ENCODE results near the gene TMEM185B.

DNA sequence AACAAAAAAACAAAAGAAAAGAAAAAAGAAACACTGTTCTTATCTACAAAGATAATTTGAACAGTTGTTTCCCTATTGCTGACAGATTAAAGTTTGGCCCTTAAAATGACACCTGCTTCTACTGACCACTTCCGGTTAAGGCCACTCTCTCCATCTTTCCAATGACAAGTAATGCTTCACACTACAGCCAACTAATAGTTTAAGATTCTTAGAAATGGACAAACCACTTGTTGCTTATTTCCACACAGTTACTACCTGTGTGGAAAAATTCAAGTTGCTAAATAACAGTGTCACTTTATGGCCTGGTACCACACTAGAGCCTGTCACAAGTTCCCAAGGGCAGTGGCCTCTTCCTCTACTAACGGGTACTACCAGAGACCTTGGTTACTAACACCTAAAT is 2.4 kb downstream of the TMEM185B start:
- TF ChIP-seq, protein P1, sequence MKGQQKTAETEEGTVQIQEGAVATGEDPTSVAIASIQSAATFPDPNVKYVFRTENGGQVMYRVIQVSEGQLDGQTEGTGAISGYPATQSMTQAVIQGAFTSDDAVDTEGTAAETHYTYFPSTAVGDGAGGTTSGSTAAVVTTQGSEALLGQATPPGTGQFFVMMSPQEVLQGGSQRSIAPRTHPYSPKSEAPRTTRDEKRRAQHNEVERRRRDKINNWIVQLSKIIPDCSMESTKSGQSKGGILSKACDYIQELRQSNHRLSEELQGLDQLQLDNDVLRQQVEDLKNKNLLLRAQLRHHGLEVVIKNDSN (IDR thresholded peaks at IDR 0.05; ENCODE audit: borderline replicate concordance, extremely low read length, insufficient read depth, low read depth, low read length), result no peak
- TF ChIP-seq RAD21 (IDR thresholded peaks at IDR 0.05; ENCODE audit: insufficient read depth, low read depth, low read length) (no peak), SMARCA5 (IDR thresholded peaks at IDR 0.05) (no peak), ZZZ3 (IDR thresholded peaks at IDR 0.05; ENCODE audit: control insufficient read depth, insufficient read length, low read depth) (no peak), SRF (IDR thresholded peaks at IDR 0.05; ENCODE audit: low read depth in 2 of 2, low read length in 2 of 2) (no peak)

Measured in GM12878 (cell line).